HEK293 (cell line): ENCODE data around the gene GABPB1.
A peak's percentile ranks its signal among the peaks of the same experiment; 100 is the strongest.

Experiments
- CTCF ChIA-PET: fragments of 350-600 bp; formaldehyde crosslinking; extraction: SDS; loops from one replicate; lab custom pipeline; 2021; ENCODE audit warnings: antibody characterized with exemption; lab: Yijun Ruan, JAX
- POLR2A ChIA-PET: fragments of 300-600 bp; formaldehyde crosslinking; extraction: SDS; loops from one replicate; lab custom pipeline; 2020; ENCODE audit warnings: antibody characterized with exemption, inconsistent platforms; lab: Yijun Ruan, JAX
- H3K27ac ChIP-seq: fragments of 200-500 bp; sonication (Bioruptor generic); 2 replicates; pipeline ENCODE4 v1.5.1; 2014; ENCODE audit warnings: low read depth, low read length, control low read depth, inconsistent platforms; ENCODE audit errors: extremely low read depth
- H3K36me3 ChIP-seq, 2 experiments: fragments of 200-500 bp in 1 of 2; sonication (Bioruptor generic) in 1 of 2; 1 replicate in 1 of 2; 2 replicates in 1 of 2; pipeline ENCODE4 v1.5.1; 2014 to 2017; ENCODE audit warnings: inconsistent platforms in 2 of 2, low read length in 2 of 2; ENCODE audit not compliant: control insufficient read depth in 2 of 2, insufficient read depth in 1 of 2
- H3K4me1 ChIP-seq: fragments of 200-500 bp; sonication (Bioruptor generic); 2 replicates; pipeline ENCODE4 v1.5.1; 2014; ENCODE audit warnings: mild to moderate bottlenecking, low read length, inconsistent platforms; ENCODE audit not compliant: control insufficient read depth, insufficient read depth
- H3K4me3 ChIP-seq: 2 replicates; pipeline ENCODE4 v1.5.1; 2011; ENCODE audit warnings: low read depth, mild to moderate bottlenecking, control low read depth, low read length, moderate library complexity
- H3K9me3 ChIP-seq: fragments of 200-500 bp; sonication (Bioruptor generic); 2 replicates; pipeline ENCODE4 v1.5.1; 2014; ENCODE audit warnings: low read depth, low read length, inconsistent platforms; ENCODE audit not compliant: control insufficient read depth, insufficient read depth
- GLIS1 ChIP-seq: fragments of 450-650 bp; formaldehyde crosslinking; IDR thresholded peaks from 2 replicates; pipeline ENCODE4 v1.5.1; 2016; ENCODE audit warnings: missing biosample characterization, missing genetic modification characterization
- HOXA7 ChIP-seq: sonication (generic); formaldehyde crosslinking; IDR thresholded peaks from 2 replicates; pipeline ENCODE4 v1.8.1; 2022; ENCODE audit warnings: missing genetic modification reagents, borderline replicate concordance
- INSM2 ChIP-seq: fragments of 450-650 bp; formaldehyde crosslinking; IDR thresholded peaks from 2 replicates; pipeline ENCODE4 v1.5.1; 2016; ENCODE audit warnings: missing biosample characterization, missing genetic modification characterization
- KLF17 ChIP-seq: fragments of 450-650 bp; formaldehyde crosslinking; IDR thresholded peaks from 2 replicates; pipeline ENCODE4 v1.5.1; 2016; ENCODE audit warnings: missing biosample characterization, missing genetic modification characterization
- PRDM10 ChIP-seq: fragments of 450-650 bp; formaldehyde crosslinking; IDR thresholded peaks from 2 replicates; pipeline ENCODE4 v1.5.1; 2016; ENCODE audit warnings: missing biosample characterization, missing genetic modification characterization
- PRDM6 ChIP-seq: fragments of 450-650 bp; formaldehyde crosslinking; IDR thresholded peaks from 2 replicates; pipeline ENCODE4 v1.5.1; 2017; ENCODE audit warnings: missing biosample characterization, missing genetic modification characterization
- REPIN1 ChIP-seq: fragments of 450-650 bp; formaldehyde crosslinking; IDR thresholded peaks from 2 replicates; pipeline ENCODE4 v1.5.1; 2017; ENCODE audit warnings: missing biosample characterization, missing genetic modification characterization, low read depth
- SCRT2 ChIP-seq: fragments of 450-650 bp; formaldehyde crosslinking; IDR thresholded peaks from 2 replicates; pipeline ENCODE4 v1.5.1; 2016; ENCODE audit warnings: missing biosample characterization, missing genetic modification characterization
- TRIM28 ChIP-seq: IDR thresholded peaks from 2 replicates; pipeline ENCODE4 v1.6.1; 2011; ENCODE audit warnings: low read length, control low read depth, borderline replicate concordance
- WT1 ChIP-seq: fragments of 450-650 bp; formaldehyde crosslinking; IDR thresholded peaks from 2 replicates; pipeline ENCODE4 v1.5.1; 2016; ENCODE audit warnings: missing biosample characterization, missing genetic modification characterization
- ZBTB17 ChIP-seq: fragments of 450-650 bp; formaldehyde crosslinking; IDR thresholded peaks from 2 replicates; pipeline ENCODE4 v1.5.1; 2016; ENCODE audit warnings: missing biosample characterization, missing genetic modification characterization
- ZBTB20 ChIP-seq: fragments of 450-650 bp; formaldehyde crosslinking; IDR thresholded peaks from 2 replicates; pipeline ENCODE4 v1.5.1; 2016; ENCODE audit warnings: missing biosample characterization, missing genetic modification characterization
- ZBTB48 ChIP-seq: fragments of 450-650 bp; formaldehyde crosslinking; IDR thresholded peaks from 2 replicates; pipeline ENCODE4 v1.5.1; 2016; ENCODE audit warnings: missing biosample characterization, missing genetic modification characterization
- ZBTB8A ChIP-seq: fragments of 450-650 bp; formaldehyde crosslinking; IDR thresholded peaks from 2 replicates; pipeline ENCODE4 v1.5.1; 2016; ENCODE audit warnings: missing biosample characterization, missing genetic modification characterization
- ZFHX2 ChIP-seq: fragments of 450-650 bp; formaldehyde crosslinking; conservative IDR thresholded peaks from 2 replicates; pipeline ENCODE4 v1.5.1; 2016; ENCODE audit warnings: missing biosample characterization, missing genetic modification characterization
- ZFP37 ChIP-seq: fragments of 450-650 bp; formaldehyde crosslinking; IDR thresholded peaks from 2 replicates; pipeline ENCODE4 v1.5.1; 2016; ENCODE audit warnings: missing biosample characterization, missing genetic modification characterization
- ZNF10 ChIP-seq: fragments of 450-650 bp; formaldehyde crosslinking; IDR thresholded peaks from 2 replicates; pipeline ENCODE4 v1.5.1; 2017; ENCODE audit warnings: missing biosample characterization, missing genetic modification characterization
- ZNF2 ChIP-seq: fragments of 450-650 bp; formaldehyde crosslinking; IDR thresholded peaks from 2 replicates; pipeline ENCODE4 v1.5.1; 2016; ENCODE audit warnings: missing biosample characterization, missing genetic modification characterization
- ZNF221 ChIP-seq: fragments of 450-650 bp; formaldehyde crosslinking; IDR thresholded peaks from 2 replicates; pipeline ENCODE4 v1.5.1; 2017; ENCODE audit warnings: missing biosample characterization, missing genetic modification characterization, borderline replicate concordance
- ZNF335 ChIP-seq: fragments of 450-650 bp; formaldehyde crosslinking; conservative IDR thresholded peaks from 2 replicates; pipeline ENCODE4 v1.5.1; 2016; ENCODE audit warnings: missing biosample characterization, missing genetic modification characterization
- ZNF366 ChIP-seq: fragments of 450-650 bp; formaldehyde crosslinking; conservative IDR thresholded peaks from 2 replicates; pipeline ENCODE4 v1.5.1; 2016; ENCODE audit warnings: missing biosample characterization, missing genetic modification characterization
- ZNF404 ChIP-seq: fragments of 450-650 bp; formaldehyde crosslinking; IDR thresholded peaks from 2 replicates; pipeline ENCODE4 v1.5.1; 2017; ENCODE audit warnings: missing biosample characterization, missing genetic modification characterization
- ZNF433 ChIP-seq: fragments of 450-650 bp; formaldehyde crosslinking; IDR thresholded peaks from 2 replicates; pipeline ENCODE4 v1.5.1; 2016; ENCODE audit warnings: missing biosample characterization, missing genetic modification characterization, low read depth
- ZNF549 ChIP-seq: fragments of 450-650 bp; IDR thresholded peaks from 2 replicates; pipeline ENCODE4 v1.5.1; 2018; ENCODE audit warnings: missing biosample characterization, missing genetic modification characterization, mild to moderate bottlenecking, inconsistent platforms, moderate library complexity
- ZNF560 ChIP-seq: fragments of 450-650 bp; formaldehyde crosslinking; IDR thresholded peaks from 2 replicates; pipeline ENCODE4 v1.5.1; 2017; ENCODE audit warnings: missing biosample characterization, missing genetic modification characterization, borderline replicate concordance
- ZNF585B ChIP-seq: fragments of 450-650 bp; formaldehyde crosslinking; IDR thresholded peaks from 2 replicates; pipeline ENCODE4 v1.5.1; 2016; ENCODE audit warnings: missing biosample characterization, missing genetic modification characterization
- ZSCAN30 ChIP-seq: fragments of 450-650 bp; IDR thresholded peaks from 2 replicates; pipeline ENCODE4 v1.5.1; 2018; ENCODE audit warnings: missing biosample characterization, mild to moderate bottlenecking, missing genetic modification characterization, moderate library complexity

The GABPB1 gene

GRCh38 chr15:50353975-50354837, 792 bp downstream of the GABPB1 start (continued):
- TF ChIP-seq ZNF221 (tag by site-specific recombination) (no peak), ZBTB48 (0 out of 2 replicates have a peak, but pooled peaks have one; percentile 15), ZBTB17 (tag by site-specific recombination) (peak; percentile 61), ZNF2 (0 out of 2 replicates have a peak, but pooled peaks have one; percentile 39), GLIS1 (tag by site-specific recombination) (peak; percentile 45; the same call in 1 of the 2 replicates), REPIN1 (tag by site-specific recombination) (no peak), ZNF585B (tag by site-specific recombination) (no peak), ZBTB8A (tag by site-specific recombination) (no peak), ZBTB20 (peak; percentile 43; the same call in 1 of the 2 replicates), ZNF335 (tag by site-specific recombination) (peak; percentile 57), TRIM28 (no peak), ZNF433 (tag by site-specific recombination) (no peak), ZFHX2 (tag by site-specific recombination) (peak; percentile 35), KLF17 (tag by site-specific recombination) (0 out of 2 replicates have a peak, but pooled peaks have one; percentile 17), ZSCAN30 (tag by site-specific recombination) (peak; percentile 21; the same call in 1 of the 2 replicates), ZFP37 (peak; percentile 51; the same call in 1 of the 2 replicates), ZNF549 (tag by site-specific recombination) (no peak), INSM2 (0 out of 2 replicates have a peak, but pooled peaks have one; percentile 33), ZNF560 (tag by site-specific recombination) (no peak), ZNF404 (tag by site-specific recombination) (no peak), ZNF10 (tag by site-specific recombination) (0 out of 2 replicates have a peak, but pooled peaks have one; percentile 25)

GRCh38 chr15:50353251-50353974, 1.6 kb downstream of the GABPB1 start:
- Histone ChIP-seq H3K4me1 (no peaks in the 10 kb centered on the region), H3K4me3 (peak overlapping the region; percentile 77), H3K36me3 (peaks cover 3 to 17% of the 10 kb centered on the region in 2 experiments; a peak in 2 of 3 replicates), H3K9me3 (no peaks in the 10 kb centered on the region)
- no peak for TF ChIP-seq SCRT2
- peak; percentile 50; the same call in 1 of the 2 replicates for TF ChIP-seq ZNF335 (tag by site-specific recombination)
- TF ChIP-seq HOXA7 (CRISPR knock-in tag), result no peak
- peak; percentile 90 for TF ChIP-seq PRDM10 (tag by site-specific recombination)
- TF ChIP-seq WT1 (tag by site-specific recombination), result no peak
- TF ChIP-seq PRDM6 (tag by site-specific recombination), result peak; percentile 34; the same call in 1 of the 2 replicates
- peak; percentile 47 for TF ChIP-seq ZNF366 (tag by site-specific recombination)
- TF ChIP-seq, all 188 proteins: peak for 4
- ChIA-PET CTCF (interaction anchor here (0.6 to 1.3 kb wide), 3 partner anchors 95 to 205 kb away, joined by 3 read pairs; no protein-coding TSS in a partner anchor), POLR2A (interaction anchor here (1.6 to 2.4 kb wide), 2 partner anchors 10 to 71 kb away, joined by 7 to 16 read pairs; partner anchors contain the start of gene USP8)
- peak overlapping the region; percentile 92 for H3K27ac ChIP-seq
